ENCODE results near the gene KRT73.

Gene KRT73

GRCh38 chr12:52645120-52645761 lies 26.9 kb upstream of the KRT73 start:
- DNase-seq = no peak

GRCh38 chr12:52644078-52644415 lies 25.7 kb upstream of the KRT73 start:
- no peak for DNase-seq

GRCh38 chr12:52643233-52644077 lies 25.1 kb upstream of the KRT73 start:
- DNase-seq = no peak

- DNase-seq = no peak
These were observed 23.1 kb upstream of the KRT73 start for GRCh38 chr12:52641468-52641867.

GRCh38 chr12:52637299-52637698 lies 18.9 kb upstream of the KRT73 start:
- DNase-seq = no peak

- no peak for DNase-seq
These were observed 18.4 kb upstream of the KRT73 start for GRCh38 chr12:52636592-52637258.

- DNase-seq = no peak
These were observed 17.8 kb upstream of the KRT73 start for GRCh38 chr12:52636189-52636588.

GRCh38 chr12:52634266-52635056 lies 16.1 kb upstream of the KRT73 start:
- DNase-seq = no peak

GRCh38 chr12:52633383-52633782 lies 15.0 kb upstream of the KRT73 start:
- no peak for DNase-seq

- no peak for DNase-seq
These were observed 14.3 kb upstream of the KRT73 start for GRCh38 chr12:52632656-52633055.

- DNase-seq = no peak
These were observed 13.5 kb upstream of the KRT73 start for GRCh38 chr12:52631676-52632459.

- no peak for DNase-seq
These were observed 12.9 kb upstream of the KRT73 start for GRCh38 chr12:52631264-52631663.

- no peak for DNase-seq
These were observed 12.3 kb upstream of the KRT73 start for GRCh38 chr12:52630599-52631200.

GRCh38 chr12:52630008-52630500 lies 11.7 kb upstream of the KRT73 start:
- DNase-seq = no peak

- no peak for DNase-seq
These were observed 11.1 kb upstream of the KRT73 start for GRCh38 chr12:52629281-52630007.

GRCh38 chr12:52628841-52629240 lies 10.5 kb upstream of the KRT73 start:
- DNase-seq = no peak

GRCh38 chr12:52628111-52628507 lies 9.8 kb upstream of the KRT73 start:
- DNase-seq = no peak

- DNase-seq = no peak
These were observed 9.2 kb upstream of the KRT73 start for GRCh38 chr12:52627395-52628110.

- DNase-seq = no peak
These were observed 4.0 kb upstream of the KRT73 start for GRCh38 chr12:52622349-52622748.

- DNase-seq = no peak
These were observed 507 bp upstream of the KRT73 start for GRCh38 chr12:52618866-52619265.

Measured in NCI-H1436 treated with DMSO at 0.1 percent for 48 hours (cell line).